HL-60/S4 treated with phorbol 12-myristate 13-acetate at 8.2 ng/mL for 4 days and 3 days (cell line): ENCODE results near the gene CPVL.

Experiments used
- in situ Hi-C: fragments of 300-500 bp; cut with MboI; formaldehyde crosslinking; loops from 2 replicates; pipeline ENCODE4 v1.15.0; 2022; ENCODE audit warnings: low sequenced_read_pairs

Gene CPVL

GRCh38 chr7:29156907-29157452, 10.6 kb upstream of the CPVL start:
- in situ Hi-C loops: no loop called here

- in situ Hi-C loops: no loop called here
Observed at GRCh38 chr7:29154076-29154475, 7.7 kb upstream of the CPVL start.

GRCh38 chr7:29150856-29151255, 4.5 kb upstream of the CPVL start:
- in situ Hi-C loops: no loop called here

- in situ Hi-C loops: no loop called here
Observed at GRCh38 chr7:29149036-29149435, 2.7 kb upstream of the CPVL start.

- in situ Hi-C loops: no loop called here
Observed at GRCh38 chr7:29147821-29148220, 1.5 kb upstream of the CPVL start.

GRCh38 chr7:29146888-29147609, 712 bp upstream of the CPVL start:
- in situ Hi-C loops: no loop called here

- in situ Hi-C loops: no loop called here
Observed at GRCh38 chr7:29145553-29146056, 732 bp downstream of the CPVL start.

GRCh38 chr7:29143751-29144150, 2.6 kb downstream of the CPVL start:
- in situ Hi-C loops: no loop called here

GRCh38 chr7:29142021-29142727, 4.2 kb downstream of the CPVL start:
- in situ Hi-C loops: no loop called here

GRCh38 chr7:29140873-29141468, 5.4 kb downstream of the CPVL start:
- in situ Hi-C loops: no loop called here

- in situ Hi-C loops: no loop called here
Observed at GRCh38 chr7:29139796-29140195, 6.5 kb downstream of the CPVL start.

- in situ Hi-C loops: no loop called here
Observed at GRCh38 chr7:29139191-29139590, 7.1 kb downstream of the CPVL start.

GRCh38 chr7:29138588-29138987, 7.7 kb downstream of the CPVL start:
- in situ Hi-C loops: no loop called here

GRCh38 chr7:29135846-29136245, 10.5 kb downstream of the CPVL start:
- in situ Hi-C loops: no loop called here

GRCh38 chr7:29132980-29133379, 13.4 kb downstream of the CPVL start:
- in situ Hi-C loops: no loop called here

- in situ Hi-C loops: no loop called here
Observed at GRCh38 chr7:29131678-29132077, 14.7 kb downstream of the CPVL start.

- in situ Hi-C loops: no loop called here
Observed at GRCh38 chr7:29130096-29130495, 16.2 kb downstream of the CPVL start.

- in situ Hi-C loops: no loop called here
Observed at GRCh38 chr7:29127527-29127926, 18.8 kb downstream of the CPVL start.

- in situ Hi-C loops: no loop called here
Observed at GRCh38 chr7:29126804-29127203, 19.5 kb downstream of the CPVL start.

GRCh38 chr7:29123626-29124190, 22.6 kb downstream of the CPVL start:
- in situ Hi-C loops: no loop called here

- in situ Hi-C loops: no loop called here
Observed at GRCh38 chr7:29122759-29123158, 23.6 kb downstream of the CPVL start.
